Panc1 (cell line): Measurements from ENCODE around the gene KHSRP.

Source experiments
- CTCF ChIP-seq: fragments of 450-650 bp; IDR thresholded peaks from 2 replicates; pipeline ENCODE4 v1.5.1; 2017; ENCODE audit warnings: mild to moderate bottlenecking
- SIN3A ChIP-seq: IDR thresholded peaks from 2 replicates; pipeline ENCODE4 v1.6.1; 2012; ENCODE audit warnings: low read depth, mild to moderate bottlenecking, low read length, moderate library complexity, borderline replicate concordance; ENCODE audit not compliant: insufficient read depth
- TCF7L2 ChIP-seq: IDR thresholded peaks from 2 replicates; pipeline ENCODE4 v1.6.1; 2011; ENCODE audit warnings: mild to moderate bottlenecking, low read depth, low read length, inconsistent platforms
- TF ChIP-seq, protein P1 (sequence below), 2 experiments: IDR thresholded peaks; 2 replicates each; pipeline ENCODE4 v1.6.1; 2011 to 2012; ENCODE audit warnings: low read depth in 2 of 2, control low read depth in 1 of 2, low read length in 1 of 2, mild to moderate bottlenecking in 1 of 2, moderate library complexity in 1 of 2; ENCODE audit not compliant: insufficient read depth in 1 of 2

DNA sequence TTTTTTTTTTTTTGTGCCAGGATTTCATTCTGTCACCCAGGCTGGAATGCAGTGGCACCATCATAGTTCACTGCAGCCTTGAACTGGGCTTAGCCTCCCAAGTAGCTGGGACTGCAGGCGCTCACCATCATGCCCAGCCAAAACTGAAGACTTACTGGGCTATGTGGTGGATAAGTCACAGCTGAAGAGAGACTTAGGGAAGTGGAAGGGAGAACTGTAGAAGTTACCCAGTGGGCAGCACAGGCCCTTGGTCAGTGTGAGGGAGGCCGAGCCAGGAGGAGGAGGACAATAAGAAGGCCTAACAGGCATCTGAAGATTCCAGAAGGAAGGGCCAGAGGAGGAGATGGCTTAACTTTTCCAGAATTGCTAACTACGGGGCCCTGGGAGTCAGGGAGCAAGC is 44.9 kb downstream of the KHSRP start:
- TF ChIP-seq SIN3A (no peak), CTCF (no peak), TCF7L2 (no peak)
- TF ChIP-seq, protein P1, sequence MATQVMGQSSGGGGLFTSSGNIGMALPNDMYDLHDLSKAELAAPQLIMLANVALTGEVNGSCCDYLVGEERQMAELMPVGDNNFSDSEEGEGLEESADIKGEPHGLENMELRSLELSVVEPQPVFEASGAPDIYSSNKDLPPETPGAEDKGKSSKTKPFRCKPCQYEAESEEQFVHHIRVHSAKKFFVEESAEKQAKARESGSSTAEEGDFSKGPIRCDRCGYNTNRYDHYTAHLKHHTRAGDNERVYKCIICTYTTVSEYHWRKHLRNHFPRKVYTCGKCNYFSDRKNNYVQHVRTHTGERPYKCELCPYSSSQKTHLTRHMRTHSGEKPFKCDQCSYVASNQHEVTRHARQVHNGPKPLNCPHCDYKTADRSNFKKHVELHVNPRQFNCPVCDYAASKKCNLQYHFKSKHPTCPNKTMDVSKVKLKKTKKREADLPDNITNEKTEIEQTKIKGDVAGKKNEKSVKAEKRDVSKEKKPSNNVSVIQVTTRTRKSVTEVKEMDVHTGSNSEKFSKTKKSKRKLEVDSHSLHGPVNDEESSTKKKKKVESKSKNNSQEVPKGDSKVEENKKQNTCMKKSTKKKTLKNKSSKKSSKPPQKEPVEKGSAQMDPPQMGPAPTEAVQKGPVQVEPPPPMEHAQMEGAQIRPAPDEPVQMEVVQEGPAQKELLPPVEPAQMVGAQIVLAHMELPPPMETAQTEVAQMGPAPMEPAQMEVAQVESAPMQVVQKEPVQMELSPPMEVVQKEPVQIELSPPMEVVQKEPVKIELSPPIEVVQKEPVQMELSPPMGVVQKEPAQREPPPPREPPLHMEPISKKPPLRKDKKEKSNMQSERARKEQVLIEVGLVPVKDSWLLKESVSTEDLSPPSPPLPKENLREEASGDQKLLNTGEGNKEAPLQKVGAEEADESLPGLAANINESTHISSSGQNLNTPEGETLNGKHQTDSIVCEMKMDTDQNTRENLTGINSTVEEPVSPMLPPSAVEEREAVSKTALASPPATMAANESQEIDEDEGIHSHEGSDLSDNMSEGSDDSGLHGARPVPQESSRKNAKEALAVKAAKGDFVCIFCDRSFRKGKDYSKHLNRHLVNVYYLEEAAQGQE (IDR thresholded peaks at IDR 0.05; ENCODE audit: insufficient read depth in 1 of 2, low read depth in 2 of 2, low read length in 1 of 2) = no peak
